GM12878 (cell line): ENCODE results near the gene CHEK1. TPM values are rescaled to one million over a fixed set of nuclear protein-coding genes. Genes with fewer than 3 reads are reported as not detected.
"Not testable (repeated sequence)": the region's sequence is repeated elsewhere in the genome, so short reads cannot be mapped to it uniquely, and the experiment has no call there.

ENCODE experiments used
- ATAC-seq: fragments of 200-7000 bp; cut with Tn5 transposase; 3 replicates; pipeline ENCODE4 v1.9.1; 2020; ENCODE audit warnings: mild to moderate bottlenecking, moderate library complexity
- Bru-seq: library from RNA; stranded (reverse); fragments of 400-500 nt; gene quantifications from one replicate; lab custom pipeline; 2021; lab: Mats Ljungman, UMichigan
- BruChase-seq, 2 experiments: library from RNA; stranded (reverse); fragments of 400-500 nt; gene quantifications; one replicate each; lab custom pipeline; 2021; lab: Mats Ljungman, UMichigan
- BruUV-seq: library from RNA; stranded (reverse); fragments of 400-500 nt; replicated peaks from 2 replicates; lab custom pipeline; 2021; lab: Mats Ljungman, UMichigan
- CTCF ChIA-PET: fragments of 300-600 bp; sonication (Branson Sonifier 250); formaldehyde crosslinking; extraction: SDS; loops from one replicate; lab custom pipeline; 2021; ENCODE audit warnings: inconsistent platforms; lab: Yijun Ruan, JAX
- POLR2A ChIA-PET: fragments of 350-600 bp; formaldehyde crosslinking; extraction: SDS; loops from one replicate; lab custom pipeline; 2021; ENCODE audit warnings: inconsistent platforms; lab: Charles Lee
- RAD21 ChIA-PET: fragments of 300-600 bp; sonication (Branson Sonifier 250); formaldehyde crosslinking; loops from one replicate; lab custom pipeline; 2023; ENCODE audit warnings: antibody characterized with exemption; ENCODE audit not compliant: unreplicated experiment; lab: Charles Lee
- SMC1A ChIA-PET: fragments of 300-600 bp; sonication (Branson Sonifier 250); formaldehyde crosslinking; loops from one replicate; lab custom pipeline; 2023; ENCODE audit not compliant: unreplicated experiment, uncharacterized antibody; lab: Charles Lee
- DNase-seq: peaks from one replicate; pipeline ENCODE4 v3.0.0-alpha.2; 2011; ENCODE audit warnings: low read depth, low spot score
- FAIRE-seq: peaks from 3 replicates; lab custom pipeline; 2011; peaks lifted over from hg19 to GRCh38; lab: Jason Lieb, UNC
- H2AFZ ChIP-seq: 2 replicates; pipeline ENCODE4 v1.6.0; 2011; ENCODE audit warnings: low read depth, low read length, control low read depth; ENCODE audit not compliant: control insufficient read depth
- H3K27ac ChIP-seq: 2 replicates; pipeline ENCODE4 v1.5.1; 2011; ENCODE audit warnings: control low read depth; ENCODE audit not compliant: control insufficient read depth, insufficient read depth
- H3K27me3 ChIP-seq, 2 experiments: replicated peaks in 1 of 2; 2 replicates each; pipeline versions ENCODE4 v1.6.0 to v1.6.1; 2011; ENCODE audit warnings: low read length in 1 of 2; ENCODE audit not compliant: control insufficient read depth in 2 of 2, insufficient read depth in 2 of 2
- H3K36me3 ChIP-seq, 2 experiments: 2 replicates each; pipeline ENCODE4 v1.5.1; 2011; ENCODE audit warnings: low read length in 1 of 2; ENCODE audit not compliant: control insufficient read depth in 2 of 2, insufficient read depth in 2 of 2
- H3K4me1 ChIP-seq: 2 replicates; pipeline ENCODE4 v1.6.1; 2011; ENCODE audit warnings: mild to moderate bottlenecking, low read length, moderate library complexity, mixed read lengths; ENCODE audit not compliant: control insufficient read depth, insufficient read depth
- H3K4me2 ChIP-seq: 2 replicates; pipeline ENCODE4 v1.6.0; 2011; ENCODE audit warnings: control low read depth; ENCODE audit not compliant: control insufficient read depth, insufficient read depth
- H3K4me3 ChIP-seq: fragments of 200-600 bp; sonication (generic); 2 replicates; pipeline ENCODE4 v1.5.1; 2016
- H3K79me2 ChIP-seq: 2 replicates; pipeline ENCODE4 v1.6.0; 2011; ENCODE audit warnings: low read length; ENCODE audit not compliant: control insufficient read depth, insufficient read depth
- H3K9ac ChIP-seq: 2 replicates; pipeline ENCODE4 v1.8.0; 2011; ENCODE audit warnings: low read length, control low read depth, mixed read lengths; ENCODE audit not compliant: control insufficient read depth, insufficient read depth
- H3K9me3 ChIP-seq: replicated peaks from 3 replicates; pipeline ENCODE4 v1.5.1; 2011; ENCODE audit warnings: mild to moderate bottlenecking, low read length; ENCODE audit not compliant: control insufficient read depth, insufficient read depth
- H4K20me1 ChIP-seq: 2 replicates; pipeline ENCODE4 v1.6.0; 2011; ENCODE audit not compliant: control insufficient read depth, insufficient read depth
- CBFB ChIP-seq: IDR thresholded peaks from 2 replicates; pipeline ENCODE4 v1.6.1; 2016; ENCODE audit warnings: antibody characterized with exemption, low read depth
- CBX5 ChIP-seq: sonication (generic); IDR thresholded peaks from 2 replicates; pipeline ENCODE4 v1.6.1; 2016; ENCODE audit warnings: low read depth, moderate library complexity, mild to moderate bottlenecking, inconsistent platforms
- KAT2A ChIP-seq: conservative IDR thresholded peaks from 2 replicates; pipeline ENCODE4 v1.6.1; 2011; ENCODE audit warnings: low read depth, low read length; ENCODE audit not compliant: control insufficient read depth
- MYC ChIP-seq: IDR thresholded peaks from 2 replicates; pipeline ENCODE4 v1.6.1; 2011; ENCODE audit warnings: mild to moderate bottlenecking, low read length, moderate library complexity, inconsistent platforms; ENCODE audit not compliant: insufficient read depth, insufficient replicate concordance, insufficient read length, severe bottlenecking
- NFYA ChIP-seq: IDR thresholded peaks from 2 replicates; pipeline ENCODE4 v1.6.1; 2011; ENCODE audit warnings: low read depth, mild to moderate bottlenecking, low read length, improper control_type of control experiment, borderline replicate concordance
- SMC3 ChIP-seq: IDR thresholded peaks from 2 replicates; pipeline ENCODE4 v1.6.1; 2011; ENCODE audit warnings: low read length, improper control_type of control experiment, borderline replicate concordance
- STAT3 ChIP-seq: IDR thresholded peaks from 2 replicates; pipeline ENCODE4 v1.6.1; 2011; ENCODE audit warnings: low read depth, low read length, improper control_type of control experiment
- SUZ12 ChIP-seq: fragments of 200-600 bp; sonication (generic); IDR thresholded peaks from one replicate; pipeline ENCODE4 v1.6.1; 2018; ENCODE audit warnings: antibody characterized with exemption, mild to moderate bottlenecking; ENCODE audit not compliant: unreplicated experiment
- WGBS: methylation state at CpG from one replicate; pipeline ENCODE4 v1.1.6; 2016; ENCODE audit warnings: low lambda C conversion rate; ENCODE audit not compliant: insufficient replicate concordance, insufficient coverage; ENCODE audit errors: missing lambda C conversion rate; 5-methylcytosine and 5-hydroxymethylcytosine counted together
- in situ Hi-C: fragments of 300-500 bp; cut with MboI; formaldehyde crosslinking; loops from 9 replicates; pipeline ENCODE4 v1.14.3; 2018; ENCODE audit warnings: mixed read lengths
- intact Hi-C: fragments of 100-400 bp; cut with micrococcal nuclease; formaldehyde crosslinking; loops from one replicate; pipeline ENCODE4 v1.14.2; 2022; ENCODE audit not compliant: unreplicated experiment
- long read RNA-seq, 2 experiments: library from polyadenylated mRNA; unstranded; transcript quantifications; one replicate each; pipeline ENCODE4 v2.0.0, GENCODE V29; 2019 to 2020
- polyA minus RNA-seq, 3 experiments: library from RNA; depleted of rRNA, polyadenylated mRNA; stranded (reverse); fragments of >200 nt; gene quantifications; 2 replicates each; pipeline ENCODE4 v1.2.3, GENCODE V29; 2011
- polyA plus RNA-seq, 11 experiments: library from polyadenylated mRNA; depleted of rRNA in 4 of 11; unstranded in 6 of 11; stranded (reverse) in 5 of 11; fragments of >200 nt; fragmentation: Nextera tagmentation in 4 of 11; fragmentation: Illumina TruSeq in 1 of 11; extraction: Ambion mirVana in 4 of 11; extraction: Trizol in 1 of 11; gene quantifications; 1 replicate in 1 of 11; 2 replicates in 10 of 11; pipeline versions ENCODE4 v1.2.1 to v1.2.3, GENCODE V29; 2011 to 2016; ENCODE audit warnings: inconsistent platforms in 2 of 11, missing spikeins in 2 of 11, low read depth in 1 of 11
- total RNA-seq, 4 experiments: library from RNA; depleted of rRNA in 3 of 4; stranded (reverse); fragments of >200 nt in 3 of 4; fragmentation: Illumina TruSeq in 1 of 4; extraction: Trizol in 1 of 4; gene quantifications; 2 replicates each; pipeline versions ENCODE4 v1.2.1 to v1.2.3, GENCODE V29; 2013 to 2021
- TF ChIP-seq, protein P1 (sequence below): IDR thresholded peaks from 2 replicates; pipeline ENCODE4 v1.6.1; 2011; ENCODE audit warnings: borderline replicate concordance, low read depth, mild to moderate bottlenecking, moderate library complexity, low read length; ENCODE audit not compliant: insufficient read depth, poor library complexity, severe bottlenecking

Gene CHEK1
- 52.5 and 58.9 TPM in 2 replicates for total RNA-seq (2013; cell fraction: nucleolus; rRNA removed)
- 53.7 and 59.6 TPM in 2 replicates for total RNA-seq (2014; rRNA removed)
- 66.1 and 66.8 TPM in 2 replicates for total RNA-seq (2014; rRNA removed; fragmentation: Illumina TruSeq; extraction: Trizol)
- 67.1 and 68.2 TPM in 2 replicates for total RNA-seq (2021)
- polyA plus RNA-seq (2011; ENCODE audit: low read depth), result 15.9 TPM
- 65.0 and 99.2 TPM in 2 replicates for polyA plus RNA-seq (2011; rRNA removed)
- 26.8 and 27.8 TPM in 2 replicates for polyA plus RNA-seq (2011; cell fraction: cytosol; rRNA removed)
- 21.8 and 24.9 TPM in 2 replicates for polyA plus RNA-seq (2011; cell fraction: nucleus; rRNA removed)
- 22.8 and 30.9 TPM in 2 replicates for polyA plus RNA-seq (2012)
- polyA plus RNA-seq (2014; fragmentation: Illumina TruSeq; extraction: Trizol), result 72.9 and 75.5 TPM in 2 replicates
- 10 to 100 TPM; 47.0 to 52.5 TPM for polyA plus RNA-seq (2014; fragmentation: Nextera tagmentation; extraction: Ambion mirVana)
- polyA plus RNA-seq (2014; rRNA removed), result 42.1 and 43.8 TPM in 2 replicates
- 10 to 100 TPM; 66.2 to 68.6 TPM for polyA plus RNA-seq (2016; fragmentation: Nextera tagmentation; extraction: Ambion mirVana)
- polyA minus RNA-seq (2011; rRNA and poly(A)+ RNA removed), result 32.4 and 37.7 TPM in 2 replicates
- polyA minus RNA-seq (2011; cell fraction: cytosol; rRNA and poly(A)+ RNA removed), result 17.0 and 21.0 TPM in 2 replicates
- 34.2 and 51.4 TPM in 2 replicates for polyA minus RNA-seq (2011; cell fraction: nucleus; rRNA and poly(A)+ RNA removed)
- Bru-seq, nascent RNA, result percentile 79 among the genes with signal in this experiment
- percentile 84 among the genes with signal in this experiment for BruChase-seq, experiment 1, labeled RNA remaining after a 6-hour chase
- BruChase-seq, experiment 2, labeled RNA remaining after a 2-hour chase, result percentile 85 among the genes with signal in this experiment
- long read RNA-seq, experiment 1, full-length matches to known transcripts, result 16 of 40 reads
- long read RNA-seq, experiment 1, partial matches to known transcripts, result 12 of 40 reads
- long read RNA-seq, experiment 1, other reads (novel, unspliced or antisense), result 12 of 40 reads
- long read RNA-seq, experiment 2, full-length matches to known transcripts, result 172 of 290 reads
- long read RNA-seq, experiment 2, partial matches to known transcripts, result 66 of 290 reads
- long read RNA-seq, experiment 2, other reads (novel, unspliced or antisense), result 52 of 290 reads

DNA sequence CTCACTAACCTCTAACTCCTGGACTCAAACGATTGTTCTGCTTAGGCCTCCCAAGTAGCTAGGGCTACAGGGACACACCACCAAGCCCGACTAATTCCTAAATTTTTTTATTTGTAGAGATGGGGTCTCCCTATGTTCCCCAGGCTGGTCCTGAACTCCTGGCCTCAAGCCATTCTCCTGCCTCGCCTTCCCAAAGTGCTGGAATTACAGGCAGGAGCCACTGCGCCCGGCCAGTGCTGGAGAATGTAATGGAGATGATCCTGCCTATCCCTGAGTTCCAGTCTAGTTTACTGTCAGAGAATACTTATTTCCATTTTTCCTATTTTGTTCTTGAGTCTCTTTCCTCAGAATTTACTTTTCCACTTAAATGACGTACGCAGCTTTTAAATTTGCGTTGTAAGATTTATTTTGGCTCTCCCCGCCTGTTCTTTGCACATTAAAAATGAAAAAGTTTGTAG, at the start of gene CHEK1:
Gene CHEK1, plus strand, starts transcription at position 408 of the 458 bp plus-strand sequence. CDS start 1,606 bp downstream, outside the sequence.
- peak within 1 kb of the TSS; percentile 97 for H3K9ac ChIP-seq
- H3K27ac ChIP-seq, result peak within 1 kb of the TSS; percentile 97
- POLR2A ChIA-PET, result interaction anchor here (0.7 to 2.4 kb wide), 7 partner anchors 9 to 263 kb away, joined by 3 to 18 read pairs (median 4); partner anchors contain the start of genes HYLS1 and STT3A
- 54% methylated on average over 9 of the region's 9 CpGs for WGBS
- DNase-seq, result no peak
- H3K4me2 ChIP-seq, result peak within 1 kb of the TSS; percentile 97
- CTCF ChIA-PET, result interaction anchor here (1.1 to 1.4 kb wide), 3 partner anchors 31 to 263 kb away, joined by 3 to 4 read pairs (median 4); partner anchors contain the start of gene HYLS1
- no peak for ATAC-seq
- RAD21 ChIA-PET, result interaction anchor here (0.8 to 1.9 kb wide), 6 partner anchors 8 to 265 kb away, joined by 3 to 5 read pairs (median 3); partner anchors contain the start of genes HYLS1 and STT3A
- H3K9me3 ChIP-seq, result no peaks in the 10 kb centered on the region
- peak within 1 kb of the TSS; percentile 81 for H3K4me3 ChIP-seq
- no peaks in the 10 kb centered on the region for H3K27me3 ChIP-seq
- peaks cover 7% of the 10 kb centered on the region; the same call in 1 of the 2 replicates for H3K4me1 ChIP-seq
- TF ChIP-seq, protein P1, sequence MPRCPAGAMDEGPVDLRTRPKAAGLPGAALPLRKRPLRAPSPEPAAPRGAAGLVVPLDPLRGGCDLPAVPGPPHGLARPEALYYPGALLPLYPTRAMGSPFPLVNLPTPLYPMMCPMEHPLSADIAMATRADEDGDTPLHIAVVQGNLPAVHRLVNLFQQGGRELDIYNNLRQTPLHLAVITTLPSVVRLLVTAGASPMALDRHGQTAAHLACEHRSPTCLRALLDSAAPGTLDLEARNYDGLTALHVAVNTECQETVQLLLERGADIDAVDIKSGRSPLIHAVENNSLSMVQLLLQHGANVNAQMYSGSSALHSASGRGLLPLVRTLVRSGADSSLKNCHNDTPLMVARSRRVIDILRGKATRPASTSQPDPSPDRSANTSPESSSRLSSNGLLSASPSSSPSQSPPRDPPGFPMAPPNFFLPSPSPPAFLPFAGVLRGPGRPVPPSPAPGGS, result no peak
- TF ChIP-seq CBFB (no peak), SMC3 (no peak), MYC (no peak), SUZ12 (no peak), KAT2A (no peak), NFYA (no peak), CBX5 (no peak), STAT3 (no peak)
- TF ChIP-seq, all 136 proteins: peak for 0
- peaks cover 29% of the 10 kb centered on the region for H3K79me2 ChIP-seq
- SMC1A ChIA-PET, result interaction anchor here (1.2 to 2.4 kb wide), 7 partner anchors 31 to 569 kb away, joined by 3 to 10 read pairs (median 5); partner anchors contain the start of gene STT3A
- no peak for FAIRE-seq
- BruUV-seq, result no TSS peak
- intact Hi-C loops, result loop anchor here (1.0 to 2.0 kb wide), 2 partner anchors 32 to 55 kb away; partner anchors contain the start of genes EI24 and STT3A
- in situ Hi-C loops, result no loop called here
- peak within 1 kb of the TSS; percentile 95 for H2AFZ ChIP-seq
- H4K20me1 ChIP-seq, result no peaks in the 10 kb centered on the region
- peaks cover 2 to 15% of the 10 kb centered on the region in 2 experiments for H3K36me3 ChIP-seq

DNA sequence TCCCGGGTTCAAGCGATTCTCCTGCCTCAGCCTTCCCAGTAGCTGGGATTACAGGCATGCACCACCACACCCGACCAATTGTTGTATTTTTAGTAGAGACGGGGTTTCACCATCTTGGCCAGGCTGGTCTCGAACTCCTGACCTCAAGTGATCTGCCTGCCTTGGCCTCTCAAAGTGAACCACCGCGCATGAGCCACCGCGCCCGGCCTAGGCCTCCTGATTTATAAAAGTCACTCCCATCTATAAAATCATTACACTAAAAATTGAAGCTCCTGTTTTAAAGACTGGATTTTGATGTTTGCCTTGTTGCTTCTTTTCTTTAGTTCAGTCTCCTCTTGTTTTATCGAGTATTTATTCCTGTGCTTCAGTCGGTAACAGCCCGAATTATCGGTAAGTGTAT, 47.8 kb upstream of the CHEK1 start:
- H3K36me3 ChIP-seq, result peaks cover 14 to 38% of the 10 kb centered on the region in 2 experiments

More for the DNA sequence above, 47.8 kb upstream of the CHEK1 start:
- 95% methylated on average over 14 of the region's 14 CpGs for WGBS
- POLR2A ChIA-PET, H2AFZ ChIP-seq, H3K4me3 ChIP-seq, H3K9me3 ChIP-seq, DNase-seq, FAIRE-seq, in situ Hi-C loops, ATAC-seq, RAD21 ChIA-PET, BruUV-seq, H4K20me1 ChIP-seq, H3K79me2 ChIP-seq, H3K4me1 ChIP-seq, CTCF ChIA-PET, H3K9ac ChIP-seq, H3K27ac ChIP-seq, H3K27me3 ChIP-seq, intact Hi-C loops, H3K4me2 ChIP-seq: not testable (repeated sequence)
- SMC1A ChIA-PET, result interaction anchor here (1.2 kb wide), 1 partner anchor 11 kb away, joined by 4 read pairs; no protein-coding TSS in a partner anchor
